Breast epithelium (tissue), 4 donors: ENCODE results near the gene ELOF1. TPM values are rescaled to one million over a fixed set of nuclear protein-coding genes. Genes with fewer than 3 reads are reported as not detected.

Experiments
- DNase-seq, 2 donors: peaks; one replicate each; pipeline ENCODE4 v3.0.0-alpha.2; 2019; ENCODE audit warnings: low spot score in 2 of 2
- H3K27ac ChIP-seq, 2 donors: fragments of 200-600 bp; sonication (generic) in 1 of 2; one replicate each; pipeline ENCODE4 v1.5.1; 2016 to 2019; ENCODE audit warnings: mild to moderate bottlenecking in 1 of 2
- H3K27me3 ChIP-seq, 2 donors: fragments of 200-600 bp; sonication (generic) in 1 of 2; one replicate each; pipeline versions ENCODE4 v1.5.1 to v1.6.0; 2017 to 2019; ENCODE audit warnings: control low read depth in 1 of 2, mild to moderate bottlenecking in 1 of 2
- H3K36me3 ChIP-seq: fragments of 200-600 bp; one replicate; pipeline ENCODE4 v1.5.1; 2019
- H3K4me1 ChIP-seq, 2 donors: fragments of 200-600 bp; sonication (generic); one replicate each; pipeline ENCODE4 v1.5.1; 2016 to 2019; ENCODE audit warnings: control low read depth in 1 of 2
- H3K4me3 ChIP-seq, 3 donors: fragments of 200-600 bp; sonication (generic); 1 replicate in 2 of 3; 2 replicates in 1 of 3; pipeline ENCODE4 v1.5.1; 2016 to 2019; ENCODE audit warnings: mild to moderate bottlenecking in 3 of 3, moderate library complexity in 2 of 3
- H3K9me3 ChIP-seq, 2 donors: fragments of 200-600 bp; sonication (generic) in 1 of 2; one replicate each; pipeline ENCODE4 v1.5.1; 2016 to 2019; ENCODE audit warnings: control low read depth in 1 of 2
- POLR2A ChIP-seq: fragments of 450-650 bp; IDR thresholded peaks from one replicate; pipeline ENCODE4 v1.6.1; 2016; ENCODE audit warnings: antibody characterized with exemption, mild to moderate bottlenecking, moderate library complexity
- POLR2AphosphoS5 ChIP-seq, 3 donors: sonication (generic); formaldehyde crosslinking; IDR thresholded peaks; one replicate each; pipeline ENCODE4 v1.6.1; 2017; ENCODE audit warnings: antibody characterized with exemption in 3 of 3
- intact Hi-C: fragments of 100-400 bp; cut with DNase I; formaldehyde crosslinking; loops from one replicate; pipeline ENCODE4 v1.15.1; 2023; ENCODE audit warnings: low total_unique reads
- total RNA-seq, 3 donors: library from RNA; depleted of rRNA; stranded (reverse); fragments of >200 nt; gene quantifications; one replicate each; pipeline ENCODE4 v1.1.0, GENCODE V29; 2016
- TF ChIP-seq, protein P1 (sequence below), 3 donors: fragments of 450-650 bp; IDR thresholded peaks; one replicate each; pipeline ENCODE4 v1.5.1; 2016 to 2017; ENCODE audit warnings: antibody characterized with exemption in 3 of 3, mild to moderate bottlenecking in 3 of 3, moderate library complexity in 3 of 3

The ELOF1 gene
- total RNA-seq, 3 donors from 2014 or later: 31.7 to 38.0 (median 37.3) TPM

DNA sequence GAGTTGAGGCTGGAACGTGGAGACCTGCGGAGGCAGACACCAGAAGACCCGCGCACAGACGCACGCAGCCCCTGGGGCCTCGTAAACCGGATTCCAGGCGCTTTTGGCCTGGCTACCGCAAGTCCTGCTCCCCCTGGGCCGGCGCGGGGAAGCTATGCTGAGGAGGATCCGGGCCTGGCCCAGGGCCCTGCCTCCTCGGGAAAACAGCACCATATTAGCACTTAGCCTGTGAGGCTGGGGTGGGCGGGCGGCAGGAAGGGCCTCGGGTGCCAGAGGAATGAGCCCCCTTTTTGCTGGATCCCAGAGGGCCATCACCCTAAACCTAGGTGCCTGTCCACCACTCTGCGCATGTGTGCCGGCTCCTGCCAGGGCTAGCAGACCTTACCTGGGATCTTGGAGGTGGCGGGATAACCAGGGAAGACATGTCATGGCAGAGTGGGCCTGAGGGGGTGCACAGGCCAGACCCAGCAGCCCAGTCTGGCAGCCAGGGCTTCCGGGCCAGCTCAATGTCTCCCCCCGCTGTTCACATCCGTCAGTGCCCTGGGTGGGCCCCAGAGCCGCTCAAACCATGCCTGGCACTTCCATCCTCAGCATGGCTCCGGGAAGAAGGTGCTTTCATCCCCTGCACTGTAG is 7.3 kb downstream of the ELOF1 start:
- Histone ChIP-seq H3K36me3 (no peaks in the 10 kb centered on the region), H3K9me3 (no peaks in the 10 kb centered on the region), H3K4me3 (peak overlapping the region in 2 of 3 donors; percentile 5 to 40), H3K4me1 (peaks cover 0 to 5% of the 10 kb centered on the region in 2 donors), H3K27me3 (no peaks in the 10 kb centered on the region), H3K27ac (peak overlapping the region; percentile 74 to 91)
- TF ChIP-seq, protein P1, sequence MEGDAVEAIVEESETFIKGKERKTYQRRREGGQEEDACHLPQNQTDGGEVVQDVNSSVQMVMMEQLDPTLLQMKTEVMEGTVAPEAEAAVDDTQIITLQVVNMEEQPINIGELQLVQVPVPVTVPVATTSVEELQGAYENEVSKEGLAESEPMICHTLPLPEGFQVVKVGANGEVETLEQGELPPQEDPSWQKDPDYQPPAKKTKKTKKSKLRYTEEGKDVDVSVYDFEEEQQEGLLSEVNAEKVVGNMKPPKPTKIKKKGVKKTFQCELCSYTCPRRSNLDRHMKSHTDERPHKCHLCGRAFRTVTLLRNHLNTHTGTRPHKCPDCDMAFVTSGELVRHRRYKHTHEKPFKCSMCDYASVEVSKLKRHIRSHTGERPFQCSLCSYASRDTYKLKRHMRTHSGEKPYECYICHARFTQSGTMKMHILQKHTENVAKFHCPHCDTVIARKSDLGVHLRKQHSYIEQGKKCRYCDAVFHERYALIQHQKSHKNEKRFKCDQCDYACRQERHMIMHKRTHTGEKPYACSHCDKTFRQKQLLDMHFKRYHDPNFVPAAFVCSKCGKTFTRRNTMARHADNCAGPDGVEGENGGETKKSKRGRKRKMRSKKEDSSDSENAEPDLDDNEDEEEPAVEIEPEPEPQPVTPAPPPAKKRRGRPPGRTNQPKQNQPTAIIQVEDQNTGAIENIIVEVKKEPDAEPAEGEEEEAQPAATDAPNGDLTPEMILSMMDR (IDR thresholded peaks at IDR 0.05): no peak
- no peak for TF ChIP-seq POLR2AphosphoS5 (IDR thresholded peaks at IDR 0.05)
- no peak for TF ChIP-seq POLR2A
- DNase-seq: peak in 1 of 2 donors; percentile 64
- intact Hi-C loops: no loop called here

DNA sequence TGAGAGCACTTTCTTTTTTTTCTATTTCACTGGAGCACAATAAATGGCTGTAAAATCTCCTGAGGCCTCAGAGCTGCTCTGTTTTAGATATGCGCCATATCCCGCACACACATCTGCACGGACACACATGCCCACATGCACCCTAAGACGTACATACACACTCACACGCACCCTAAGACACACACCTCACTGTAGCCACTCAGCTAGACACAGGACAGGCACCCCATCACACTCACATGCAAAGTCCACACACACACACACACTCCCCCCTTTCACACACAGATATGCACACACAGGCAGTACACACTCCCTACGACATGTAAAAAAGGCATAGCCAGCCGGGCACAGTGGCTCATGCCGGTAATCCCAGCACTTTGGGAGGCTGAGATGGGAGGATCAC is 8.8 kb downstream of the ELOF1 start:
- H3K4me1 ChIP-seq: no peaks in the 10 kb centered on the region
- no peaks in the 10 kb centered on the region for H3K9me3 ChIP-seq
- H3K4me3 ChIP-seq: no peak overlapping the region
- H3K27ac ChIP-seq: peak overlapping the region in 1 of 2 donors; percentile 19
- H3K27me3 ChIP-seq: no peaks in the 10 kb centered on the region
- intact Hi-C loops: no loop called here
- no peak for DNase-seq
- no peak for TF ChIP-seq POLR2AphosphoS5 (IDR thresholded peaks at IDR 0.05)
- no peak for TF ChIP-seq POLR2A
- TF ChIP-seq, protein P1 (IDR thresholded peaks at IDR 0.05): no peak
- no peaks in the 10 kb centered on the region for H3K36me3 ChIP-seq

DNA sequence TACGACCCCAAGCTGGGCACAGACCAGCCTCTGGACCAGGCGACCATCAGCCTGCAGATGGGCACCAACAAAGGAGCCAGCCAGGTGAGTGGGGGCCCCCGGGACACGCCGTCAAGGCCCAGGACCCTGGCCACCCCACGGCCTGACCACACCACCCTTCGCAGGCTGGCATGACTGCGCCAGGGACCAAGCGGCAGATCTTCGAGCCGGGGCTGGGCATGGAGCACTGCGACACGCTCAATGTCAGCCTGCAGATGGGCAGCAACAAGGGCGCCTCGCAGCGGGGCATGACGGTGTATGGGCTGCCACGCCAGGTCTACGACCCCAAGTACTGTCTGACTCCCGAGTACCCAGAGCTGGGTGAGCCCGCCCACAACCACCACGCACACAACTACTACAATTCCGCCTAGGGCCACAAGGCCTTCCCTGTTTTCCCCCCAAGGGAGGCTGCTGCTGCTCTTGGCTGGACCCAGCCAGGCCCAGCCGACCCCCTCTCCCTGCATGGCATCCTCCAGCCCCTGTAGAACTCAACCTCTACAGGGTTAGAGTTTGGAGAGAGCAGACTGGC is 9.6 kb downstream of the ELOF1 start:
- no peak overlapping the region for H3K4me3 ChIP-seq
- H3K27ac ChIP-seq: no peak overlapping the region
- no peaks in the 10 kb centered on the region for H3K36me3 ChIP-seq
- TF ChIP-seq POLR2A: no peak
- TF ChIP-seq, protein P1 (IDR thresholded peaks at IDR 0.05): no peak
- no peak for TF ChIP-seq POLR2AphosphoS5 (IDR thresholded peaks at IDR 0.05)
- no peaks in the 10 kb centered on the region for H3K27me3 ChIP-seq
- H3K9me3 ChIP-seq: no peaks in the 10 kb centered on the region
- no peak for DNase-seq
- H3K4me1 ChIP-seq: no peaks in the 10 kb centered on the region
- intact Hi-C loops: no loop called here

DNA sequence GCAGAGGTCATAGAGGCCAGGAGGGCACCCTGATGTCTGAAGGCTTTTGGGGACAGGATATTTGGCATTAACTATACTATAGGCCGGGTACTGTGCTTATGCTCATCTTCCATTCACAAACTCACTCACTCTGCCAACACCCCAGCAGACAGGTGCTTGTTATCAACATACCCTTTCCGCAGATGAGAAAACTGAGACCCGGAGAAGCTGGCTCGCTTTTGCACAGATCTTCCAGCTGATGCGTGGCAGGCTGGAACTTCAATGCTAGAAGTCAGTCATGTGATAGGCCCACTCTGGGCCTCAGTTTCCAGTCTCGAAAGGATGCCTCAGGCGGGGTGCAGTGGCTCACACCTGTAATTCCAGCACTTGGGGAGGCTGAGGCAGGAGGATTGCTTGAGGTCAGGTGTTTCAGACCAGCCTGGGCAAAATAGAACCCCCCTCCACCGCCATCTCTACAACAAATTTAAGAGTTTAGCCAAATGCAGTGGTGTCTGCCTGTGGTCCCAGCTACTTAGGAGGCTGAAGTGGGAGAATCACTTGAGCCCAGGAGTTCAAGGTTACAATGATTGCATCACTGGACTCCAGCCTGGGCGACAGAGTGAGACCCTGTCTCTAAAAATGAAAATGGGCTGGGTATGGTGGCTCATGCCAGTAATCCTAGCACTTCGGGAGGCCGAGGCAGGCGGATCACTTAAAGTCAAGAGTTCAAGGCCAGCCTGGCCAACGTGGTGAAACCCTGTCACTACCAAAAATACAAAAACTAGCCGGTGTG is 10.9 kb downstream of the ELOF1 start:
- Histone ChIP-seq H3K9me3 (no peaks in the 10 kb centered on the region), H3K27me3 (no peaks in the 10 kb centered on the region), H3K4me1 (no peaks in the 10 kb centered on the region), H3K36me3 (no peaks in the 10 kb centered on the region), H3K27ac (no peak overlapping the region), H3K4me3 (no peak overlapping the region)
- TF ChIP-seq POLR2AphosphoS5 (IDR thresholded peaks at IDR 0.05) (no peak), POLR2A (no peak)
- TF ChIP-seq, protein P1 (IDR thresholded peaks at IDR 0.05): no peak
- intact Hi-C loops: no loop called here
- DNase-seq: no peak

DNA sequence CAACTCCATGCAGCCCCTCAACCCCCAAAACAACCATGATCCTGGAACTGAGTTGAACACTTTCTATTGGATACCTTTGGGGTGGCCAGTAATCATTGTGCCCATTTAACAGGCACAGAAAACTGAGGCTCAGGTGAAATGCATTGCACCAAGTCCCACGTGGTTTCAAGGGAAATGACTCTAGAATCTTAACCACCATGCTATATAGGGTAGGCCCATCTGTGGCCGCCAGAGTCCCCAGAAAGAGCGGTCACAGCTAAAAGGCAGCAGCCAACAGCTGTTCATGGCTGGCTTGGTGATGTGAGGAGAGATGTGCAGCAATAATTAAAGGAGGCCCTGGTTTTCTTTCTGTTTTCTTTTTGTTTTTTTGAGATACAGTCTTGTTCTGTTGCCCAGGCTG is 17.8 kb downstream of the ELOF1 start:
- TF ChIP-seq, protein P1 (IDR thresholded peaks at IDR 0.05): no peak
- TF ChIP-seq POLR2AphosphoS5 (IDR thresholded peaks at IDR 0.05) (no peak), POLR2A (no peak)
- intact Hi-C loops: no loop called here
- peak overlapping the region; percentile 91 to 92 for H3K27ac ChIP-seq
- no peak for DNase-seq
- no peaks in the 10 kb centered on the region for H3K9me3 ChIP-seq
- H3K36me3 ChIP-seq: no peaks in the 10 kb centered on the region
- peaks cover 0 to 12% of the 10 kb centered on the region in 2 donors for H3K27me3 ChIP-seq
- H3K4me1 ChIP-seq: no peaks in the 10 kb centered on the region
- peak overlapping the region in 1 of 3 donors; percentile 66 for H3K4me3 ChIP-seq
